Stimulated activated CD4-positive, alpha-beta T cell treated with anti-CD3 and anti-CD28 coated beads, Interleukin-4, amount 100 ng/mL, for 24 hours (primary cell): Measurements from ENCODE around the gene AMDHD1.
"Not testable (repeated sequence)": the region's sequence is repeated elsewhere in the genome, so short reads cannot be mapped to it uniquely, and the experiment has no call there.

Source experiments
- DNase-seq: peaks from one replicate; pipeline ENCODE4 v3.0.0-alpha.2; 2020

AMDHD1 gene

DNA sequence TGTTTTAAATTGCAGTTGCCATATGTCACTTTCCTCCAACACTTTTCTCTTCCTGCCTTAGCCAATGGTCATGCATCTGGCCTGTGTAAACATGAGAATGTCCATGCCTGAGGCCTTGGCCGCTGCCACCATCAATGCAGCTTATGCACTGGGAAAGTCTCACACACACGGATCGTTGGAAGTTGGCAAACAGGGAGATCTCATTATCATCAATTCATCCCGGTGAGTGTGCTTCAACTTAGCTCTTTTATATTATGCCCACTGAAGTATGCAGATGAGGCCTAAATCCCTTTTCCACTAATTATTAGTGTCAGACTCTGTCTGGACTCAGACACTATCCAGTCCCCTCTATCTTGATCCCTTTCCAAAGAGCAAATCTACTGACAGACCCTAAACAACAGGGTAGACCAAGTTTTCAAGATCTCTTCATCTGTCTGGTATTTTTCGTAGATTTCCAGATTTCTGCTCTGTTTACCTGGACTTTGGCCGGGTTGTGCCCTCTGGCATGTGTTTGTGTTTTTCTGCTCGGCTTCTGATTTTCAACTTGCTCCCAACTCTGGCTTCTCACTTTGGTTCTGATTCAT, 23.2 kb downstream of the AMDHD1 start:
- no peak for DNase-seq

DNA sequence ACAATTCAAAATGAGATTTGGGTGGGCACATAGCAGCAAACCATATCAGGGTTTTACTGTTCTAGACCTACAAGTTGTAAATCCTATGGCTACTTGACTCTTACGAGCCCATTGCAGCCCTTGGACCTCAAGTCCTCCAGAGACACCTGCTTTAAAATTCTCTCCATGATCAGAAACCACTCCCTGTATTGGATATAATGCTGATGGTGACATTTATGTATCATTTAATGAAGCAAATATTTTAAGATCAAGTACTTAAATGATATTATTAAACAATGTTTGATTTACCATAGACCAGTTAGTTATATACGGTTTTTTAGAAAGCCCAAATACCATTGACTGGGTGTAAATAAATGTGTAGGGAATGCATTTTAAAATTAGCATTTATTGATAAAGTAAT, 24.2 kb downstream of the AMDHD1 start:
- DNase-seq, result no peak

DNA sequence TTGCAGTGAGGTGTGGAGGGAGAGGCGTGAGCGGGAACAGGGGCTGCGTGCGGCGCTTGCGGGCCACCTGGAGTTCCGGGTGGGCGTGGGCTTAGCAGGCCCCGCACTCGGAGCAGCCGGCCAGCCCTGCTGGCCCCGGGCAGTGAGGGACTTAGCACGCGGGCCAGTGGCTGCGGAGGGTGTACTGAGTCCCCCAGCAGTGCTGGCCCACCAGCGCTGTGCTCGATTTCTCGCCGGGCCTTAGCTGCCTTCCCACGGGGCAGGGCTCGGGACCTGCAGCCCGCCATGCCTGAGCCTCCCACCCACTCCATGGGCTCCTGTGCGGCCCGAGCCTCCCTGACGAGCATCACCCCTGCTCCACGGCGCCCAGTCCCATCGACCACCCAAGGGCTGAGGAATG, 26.0 kb downstream of the AMDHD1 start:
- DNase-seq, result not testable (repeated sequence)

DNA sequence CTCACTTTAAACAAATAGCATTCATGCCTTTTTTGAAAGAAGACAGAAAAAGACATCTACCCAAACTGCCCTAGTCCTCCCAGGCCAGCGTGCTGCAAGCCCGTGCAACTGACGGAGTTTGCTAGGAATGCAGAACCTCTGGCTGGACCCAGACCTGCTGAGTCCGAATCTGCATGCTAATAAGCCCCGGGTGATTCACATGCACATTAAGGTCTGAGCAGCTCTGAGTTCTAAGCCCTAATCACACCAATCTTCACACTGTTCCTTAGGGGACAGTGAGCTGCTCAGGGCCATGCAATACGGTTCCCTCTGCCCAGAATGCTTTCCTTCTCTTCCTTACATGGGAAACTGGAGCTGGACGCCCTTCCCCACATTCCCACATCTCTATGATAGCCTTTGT, 27.8 kb downstream of the AMDHD1 start:
- DNase-seq, result no peak

DNA sequence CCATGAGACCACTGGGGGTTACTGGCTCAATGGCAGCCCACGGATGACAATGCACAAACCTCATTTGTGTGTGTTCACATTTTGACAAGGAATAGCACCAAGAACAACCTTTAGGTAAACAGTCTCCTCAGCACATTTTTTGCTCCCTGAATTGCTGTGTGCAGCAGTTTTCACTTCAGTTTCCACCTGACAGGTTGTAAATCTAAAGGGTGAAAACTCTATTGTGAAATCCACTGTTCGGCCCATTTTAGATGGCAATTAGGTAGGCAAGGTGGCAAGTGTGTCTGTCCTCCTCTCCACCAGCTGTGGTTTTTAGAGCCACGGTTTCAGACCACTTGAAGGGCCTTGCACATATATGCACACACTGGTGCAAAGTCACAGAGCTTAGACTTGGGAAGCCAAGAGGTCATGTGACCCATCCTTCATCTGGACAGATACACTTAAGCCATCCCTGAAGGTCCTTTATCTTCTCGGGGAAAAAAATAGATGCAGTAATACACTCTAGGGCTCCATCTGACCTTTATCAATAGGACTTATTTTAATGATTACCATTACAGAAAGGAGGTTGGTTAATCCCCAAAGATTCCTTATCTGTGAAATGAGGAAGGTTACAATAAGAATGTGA, 29.8 kb downstream of the AMDHD1 start:
- no peak for DNase-seq

DNA sequence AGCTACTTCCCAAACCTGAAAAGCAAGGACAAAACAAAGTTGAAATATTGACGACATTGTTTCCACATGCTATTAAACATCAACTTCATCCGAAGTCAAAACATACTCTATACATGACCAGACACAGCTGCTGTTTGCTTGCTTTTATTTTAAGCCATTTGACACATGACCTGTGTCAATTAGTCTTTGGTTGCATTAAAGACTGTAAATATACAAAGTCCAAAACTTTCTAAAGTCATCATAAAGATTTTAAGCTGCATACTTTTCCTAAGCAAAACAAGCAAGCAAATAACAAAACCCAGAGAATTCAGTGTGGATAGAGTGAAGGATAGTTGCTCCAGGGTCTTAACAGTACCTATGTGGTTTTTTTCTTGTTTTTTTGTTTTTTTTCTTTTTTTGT, 31.2 kb downstream of the AMDHD1 start:
- DNase-seq, result no peak

DNA sequence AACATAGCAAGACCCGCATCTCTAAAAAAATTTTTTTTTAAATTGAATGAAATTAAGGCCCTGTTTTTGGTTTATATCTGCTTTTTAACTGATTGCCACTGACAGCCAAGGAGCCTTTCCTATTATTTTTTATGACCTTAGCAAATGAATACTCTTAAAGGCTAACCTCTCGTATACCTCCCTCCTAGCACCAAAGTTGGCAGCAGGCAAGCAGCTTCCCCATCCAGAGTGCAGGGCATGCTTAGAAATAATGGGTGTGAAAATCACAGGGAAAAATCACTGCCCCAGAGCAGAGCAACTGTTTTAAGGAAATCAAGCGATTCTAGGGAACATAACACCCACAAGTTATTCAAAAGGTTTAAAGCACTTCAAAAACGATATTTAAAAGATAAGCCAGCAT, 32.4 kb downstream of the AMDHD1 start:
- no peak for DNase-seq

DNA sequence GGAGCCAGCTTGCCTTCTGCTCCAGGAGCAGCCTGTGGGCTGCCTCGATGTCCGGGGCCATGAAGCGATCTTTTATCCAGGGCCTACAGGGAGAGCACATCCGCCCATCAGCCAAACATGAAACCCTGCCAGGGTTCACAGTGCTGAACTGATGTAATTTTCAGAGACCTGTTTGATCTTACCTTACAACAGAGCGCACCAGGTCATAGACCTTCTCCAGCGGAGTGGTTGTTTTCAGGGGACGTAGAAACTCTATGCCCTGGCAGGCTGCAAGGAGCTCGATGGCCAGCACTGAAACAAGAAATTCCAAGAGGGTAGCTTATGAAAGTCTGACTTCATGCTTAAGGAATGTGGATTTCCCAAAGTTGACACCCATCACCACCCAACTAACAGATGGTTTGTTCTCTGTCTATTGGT, 33.3 kb downstream of the AMDHD1 start:
- DNase-seq, result no peak

DNA sequence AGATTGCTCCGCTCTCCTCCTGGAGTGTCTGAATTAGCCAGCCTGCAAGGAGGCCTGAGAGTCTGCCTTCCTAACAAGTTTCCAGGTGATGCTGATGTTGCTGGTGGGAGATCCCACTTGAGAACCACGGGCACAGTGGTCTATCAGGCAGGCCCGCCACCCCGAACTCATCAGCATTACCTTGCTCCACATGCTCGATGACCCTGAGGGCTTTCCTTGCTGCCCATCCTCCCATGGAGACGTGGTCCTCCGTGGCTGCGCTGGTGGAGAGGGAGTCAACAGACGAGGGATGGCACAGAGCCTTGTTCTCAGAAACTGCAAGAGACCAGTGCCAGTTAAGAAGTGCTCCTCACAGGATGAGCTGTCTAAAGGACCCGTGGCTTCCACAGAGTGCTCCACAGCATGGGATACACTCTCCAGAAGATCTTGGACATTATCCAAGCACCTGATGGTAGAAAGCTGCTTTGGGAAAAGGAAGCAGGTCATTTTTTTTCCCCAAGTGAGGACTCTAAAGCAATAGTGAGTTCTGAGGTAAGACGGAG, 34.7 kb downstream of the AMDHD1 start:
- DNase-seq, result no peak

DNA sequence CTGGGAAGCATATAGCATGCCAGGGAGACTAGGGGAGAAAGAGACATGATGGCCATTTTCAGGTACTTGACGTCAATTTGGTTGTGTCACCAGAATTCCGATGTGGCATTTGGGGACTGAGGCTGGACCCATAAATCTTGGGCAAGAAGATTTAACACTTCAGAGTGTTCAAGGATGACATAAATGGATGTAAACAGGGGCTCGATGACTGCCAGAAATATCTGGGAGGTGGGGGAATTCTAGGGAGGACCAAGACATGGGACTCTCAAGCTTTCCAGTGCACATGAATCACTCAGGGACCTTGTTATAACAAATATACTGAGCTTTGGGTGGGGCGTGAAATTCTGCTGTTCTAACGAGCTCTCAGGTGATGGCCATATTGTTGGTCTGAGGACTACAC, 35.2 kb downstream of the AMDHD1 start:
- no peak for DNase-seq

DNA sequence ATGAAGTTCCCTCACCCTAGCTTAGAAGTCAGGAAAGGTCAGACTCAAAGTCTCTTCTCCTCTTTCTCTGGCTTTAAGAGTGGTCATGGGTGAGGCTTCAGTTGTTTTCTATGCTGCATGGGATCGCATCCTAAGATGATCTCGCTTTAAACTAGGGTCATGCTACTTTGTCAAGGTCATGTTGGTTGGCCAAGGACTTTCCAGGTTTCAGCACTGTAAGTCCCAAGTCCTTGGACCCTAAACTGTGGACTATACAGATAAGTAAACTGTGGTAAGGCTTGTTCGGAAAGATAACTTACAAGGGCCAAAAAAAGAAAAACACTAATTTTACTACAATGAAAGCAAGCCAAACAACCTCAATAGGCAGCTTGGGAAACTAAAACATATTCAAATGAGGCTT, 35.6 kb downstream of the AMDHD1 start:
- DNase-seq, result no peak

DNA sequence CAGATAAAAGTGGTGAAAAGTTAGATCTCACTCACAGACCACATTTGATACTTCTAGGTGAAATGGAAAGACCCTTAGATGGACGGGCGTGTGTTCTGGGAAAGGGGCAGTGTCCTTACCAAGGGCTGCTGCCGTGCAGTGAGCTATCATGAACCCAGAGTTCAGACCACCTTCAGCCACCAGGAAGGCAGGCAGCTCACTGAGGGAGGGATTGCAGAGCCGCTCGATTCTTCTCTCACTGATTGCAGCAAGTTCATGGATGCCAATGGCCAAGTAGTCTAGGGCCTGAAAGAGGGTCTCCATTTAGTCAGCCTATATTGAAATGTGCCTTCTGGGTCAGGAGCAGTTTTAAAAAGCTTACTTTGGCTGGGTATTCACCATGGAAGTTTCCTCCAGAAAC, 37.3 kb downstream of the AMDHD1 start:
- no peak for DNase-seq

DNA sequence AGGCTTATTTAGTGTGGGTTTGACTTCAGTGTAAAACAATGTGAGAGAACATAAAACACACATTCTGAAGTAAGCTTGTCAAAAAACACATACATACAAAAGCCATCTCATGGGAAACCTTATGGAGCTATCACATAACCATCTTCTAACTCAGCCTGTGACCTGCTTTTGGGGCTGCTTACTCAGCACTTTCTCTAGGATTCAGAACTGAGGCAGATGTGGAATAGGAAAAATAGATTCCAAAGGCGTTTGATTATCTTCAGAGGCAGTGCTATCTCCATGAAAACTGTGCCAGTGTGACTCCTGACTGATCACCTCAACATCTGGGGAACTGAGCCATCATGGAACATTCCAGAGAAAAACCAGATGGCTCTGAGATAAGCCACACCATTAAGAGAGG, 39.5 kb downstream of the AMDHD1 start:
- DNase-seq, result no peak

DNA sequence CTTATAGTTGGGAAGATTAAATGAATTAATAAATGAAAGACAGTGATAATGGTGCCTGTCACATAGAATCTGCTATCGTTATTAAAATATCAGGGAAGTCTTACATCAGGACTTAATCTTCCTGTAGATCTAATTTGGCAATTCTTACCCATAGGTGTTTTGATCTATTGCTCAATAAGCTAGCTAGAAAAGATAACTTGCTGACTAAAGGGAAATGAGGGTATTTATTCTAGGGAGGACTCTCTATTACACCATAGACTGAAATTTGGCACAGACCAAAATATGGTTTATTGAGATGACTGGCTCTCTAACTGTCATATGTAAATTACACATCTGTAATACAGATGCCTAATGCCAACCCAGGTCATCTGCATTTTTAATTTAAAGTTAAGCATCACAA, 41.6 kb downstream of the AMDHD1 start:
- DNase-seq, result no peak

DNA sequence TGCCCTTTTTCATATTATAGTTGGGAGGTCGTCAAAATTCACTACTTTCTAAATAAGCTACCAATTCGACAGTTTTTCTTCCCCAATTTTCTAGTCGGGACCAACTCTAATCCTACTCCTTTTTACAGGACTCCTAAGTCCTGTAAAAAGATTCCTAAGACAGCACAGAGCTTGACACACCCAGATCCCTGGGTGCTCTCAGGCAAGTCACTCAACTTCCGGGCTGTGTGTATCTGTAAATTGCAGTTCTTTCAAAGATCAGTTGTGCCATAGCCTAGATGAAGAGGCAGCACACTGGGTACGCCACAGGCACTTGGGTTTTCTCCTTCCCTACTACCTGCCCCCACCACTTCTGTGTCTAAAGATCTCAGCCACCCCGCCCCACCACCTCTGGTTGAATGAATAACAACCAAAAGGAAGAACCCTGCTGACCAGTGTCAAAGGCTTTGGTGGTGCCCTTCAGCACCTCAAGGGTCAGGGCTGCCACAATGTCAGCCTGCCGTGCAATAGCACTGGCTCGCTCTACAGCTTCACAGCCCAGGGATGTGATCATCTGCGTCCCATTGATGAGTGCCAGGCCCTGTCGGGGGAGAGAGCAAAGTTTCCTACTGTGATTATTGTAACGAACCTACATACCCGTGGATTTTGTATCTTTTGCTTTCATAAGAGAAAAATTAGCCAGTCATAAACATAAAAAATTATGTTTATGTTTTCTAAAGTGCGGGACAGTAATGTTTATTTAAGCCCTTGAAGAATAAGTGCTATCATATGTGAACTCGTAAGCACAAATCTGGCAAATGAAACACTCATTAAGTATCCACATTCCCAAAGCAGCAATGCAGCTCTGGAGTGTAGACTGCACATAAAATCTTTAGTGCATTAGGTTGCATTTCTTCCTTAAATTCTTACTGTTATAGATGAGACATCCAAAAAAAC, 43.8 kb downstream of the AMDHD1 start:
- no peak for DNase-seq

DNA sequence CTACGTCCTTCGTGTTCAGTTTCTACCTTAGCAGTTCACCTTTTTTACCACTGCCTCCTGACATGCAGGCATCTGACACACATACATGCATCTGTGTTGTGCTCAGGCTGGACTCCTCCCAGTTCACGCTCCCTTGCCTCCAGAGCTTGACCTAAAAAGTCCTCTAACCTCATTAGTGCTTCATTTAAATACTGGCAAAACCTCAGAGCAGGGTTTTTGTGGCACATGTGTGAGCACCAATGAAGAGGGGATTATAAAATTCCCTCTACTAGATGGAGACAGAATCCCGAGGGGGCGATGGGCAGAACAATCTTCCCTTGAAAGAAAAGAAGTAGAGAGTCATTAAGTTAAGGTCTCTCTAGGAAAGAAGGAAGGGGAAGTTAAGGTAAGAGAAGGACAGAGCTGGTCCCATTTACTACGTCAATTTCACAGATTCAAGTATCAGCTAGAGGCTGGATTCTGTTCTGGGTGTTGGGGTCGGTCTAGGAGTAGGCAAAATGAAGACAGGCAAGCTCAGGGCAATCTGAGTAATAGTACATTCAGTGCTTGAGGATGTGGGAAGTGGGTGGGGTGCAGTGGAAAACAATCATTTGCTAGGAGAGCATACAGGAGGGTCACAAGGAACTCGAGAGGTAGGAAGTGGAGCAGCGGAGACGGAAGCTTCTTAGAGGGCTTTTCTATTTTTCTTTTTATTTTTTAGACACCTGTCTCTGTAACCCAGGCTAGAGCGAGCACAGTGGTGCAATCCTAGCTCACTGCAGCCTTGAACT, 45.6 kb downstream of the AMDHD1 start:
- no peak for DNase-seq

DNA sequence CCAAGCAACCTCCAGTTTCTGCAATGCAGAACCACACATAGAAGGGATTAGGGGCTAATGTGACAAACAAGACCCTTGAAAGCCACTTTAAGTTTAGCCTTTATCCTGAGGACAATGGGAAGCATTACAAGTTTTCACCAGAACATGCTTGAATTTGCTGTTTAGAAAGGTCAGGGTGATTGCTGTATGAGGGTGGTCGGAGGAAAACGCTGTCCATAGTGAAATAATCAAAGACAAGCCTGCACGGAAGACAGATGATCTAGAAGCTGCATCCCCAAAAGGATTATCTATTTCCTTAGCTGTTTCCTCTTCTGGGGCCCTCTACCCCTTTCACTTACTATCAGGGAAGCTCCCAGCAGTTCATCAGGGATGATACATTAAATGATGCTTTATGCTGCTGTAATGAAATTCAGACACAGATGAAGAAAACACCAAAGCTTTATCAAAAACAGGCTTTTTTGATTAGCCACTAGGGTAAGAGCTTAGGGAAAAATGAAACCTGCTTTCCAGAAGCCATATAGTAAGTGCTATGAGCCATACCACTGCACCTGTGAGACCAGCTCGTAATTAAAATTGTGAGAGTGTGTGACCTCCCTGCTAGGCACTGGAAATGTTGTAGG, 46.5 kb downstream of the AMDHD1 start:
- no peak for DNase-seq

DNA sequence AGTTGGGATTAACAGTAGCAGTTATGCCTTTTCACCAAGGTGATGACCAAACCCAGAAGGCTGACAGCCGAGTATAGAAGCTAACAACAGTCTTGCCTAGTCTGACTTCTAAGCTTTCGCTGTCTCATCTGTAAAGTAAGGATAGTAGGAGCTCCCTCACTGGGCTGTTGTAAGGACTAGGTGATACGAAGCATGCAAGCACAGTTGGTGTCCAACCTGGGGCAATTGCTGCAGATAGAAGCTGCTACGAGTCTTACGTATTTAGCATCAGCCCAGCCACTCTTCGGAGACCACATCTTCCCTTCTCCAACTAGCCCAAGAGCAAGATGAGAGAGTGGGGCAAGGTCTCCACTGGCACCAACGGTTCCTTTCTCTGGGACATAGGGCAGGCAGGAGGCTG, 47.0 kb downstream of the AMDHD1 start:
- DNase-seq, result no peak

DNA sequence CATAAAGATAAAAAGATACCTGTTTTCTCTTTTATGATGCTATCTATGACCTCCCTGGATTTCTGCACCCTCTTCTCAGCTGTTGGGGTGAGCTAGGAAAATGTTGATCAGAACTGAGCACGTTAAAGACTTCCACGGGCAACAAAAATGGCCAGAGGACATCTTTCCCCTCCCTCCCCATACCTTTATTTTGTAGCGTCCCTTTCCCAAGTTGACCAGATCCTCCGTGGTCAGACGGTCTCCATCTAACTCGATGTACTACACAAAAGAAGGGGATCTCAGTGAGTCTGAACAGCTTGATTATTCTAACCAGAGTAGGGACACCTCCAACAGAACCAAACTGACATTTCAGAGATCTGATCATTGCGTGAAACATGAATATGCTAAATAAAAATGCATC, 50.8 kb downstream of the AMDHD1 start:
- DNase-seq, result no peak

DNA sequence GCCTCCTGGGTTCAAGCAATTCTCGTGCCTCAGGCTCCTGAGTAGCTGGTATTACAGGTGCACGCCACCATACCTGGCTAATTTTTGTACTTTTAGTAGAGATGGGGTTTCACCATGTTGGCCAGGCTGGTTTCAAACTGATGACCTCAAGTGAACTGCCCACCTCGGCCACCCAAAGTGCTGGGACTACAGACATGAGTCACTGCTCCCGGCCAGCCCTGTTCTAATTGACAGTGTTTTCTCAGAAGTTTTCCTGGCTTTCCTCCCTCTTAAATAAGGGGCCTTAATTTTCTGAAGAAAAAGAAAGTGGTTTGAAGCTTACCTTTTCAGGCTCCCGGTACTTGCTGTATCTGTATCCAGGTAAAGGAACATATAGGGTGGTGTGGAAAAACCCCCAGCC, 51.3 kb downstream of the AMDHD1 start:
- DNase-seq, result no peak

DNA sequence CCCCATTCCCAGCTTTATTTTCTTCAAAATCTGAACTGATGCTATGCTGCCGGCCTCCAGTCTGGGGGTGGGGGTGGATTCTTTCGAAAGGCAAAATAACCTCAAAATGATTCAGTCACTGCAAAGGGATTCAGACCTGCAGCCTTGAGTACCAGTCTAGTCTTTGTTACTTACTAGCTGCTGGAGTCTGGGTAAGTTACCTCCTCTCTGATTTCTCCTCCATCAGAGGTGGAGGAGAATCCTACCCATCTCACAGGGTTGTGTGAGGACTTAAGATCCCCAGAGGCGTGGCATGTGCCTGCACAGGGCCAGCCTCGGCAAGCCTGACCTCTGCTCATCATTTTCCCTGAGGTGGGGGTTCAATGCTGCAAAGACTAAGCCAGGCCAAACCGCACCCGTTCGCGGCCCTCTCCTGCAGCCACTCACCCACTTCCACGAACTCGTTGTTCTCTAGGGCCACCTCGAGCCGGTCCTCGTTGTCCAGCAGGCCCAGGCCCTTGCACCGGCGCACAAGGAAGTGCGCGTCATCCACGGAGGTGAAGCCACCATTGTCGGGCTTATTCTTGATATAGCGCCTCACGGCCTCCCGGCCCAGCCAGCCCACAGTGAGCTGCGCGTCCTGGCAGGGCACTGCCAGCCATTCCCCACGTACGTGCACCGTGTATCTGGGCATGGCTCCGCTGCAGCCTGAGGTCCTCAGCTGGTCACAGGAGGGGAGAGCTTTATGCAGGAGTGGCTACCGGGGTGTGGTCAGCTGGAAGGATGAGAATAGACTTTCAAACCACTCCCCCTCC, 52.3 kb downstream of the AMDHD1 start:
- DNase-seq, result no peak
